Loucy (cell line): ENCODE data around the gene HDAC11.

Experiments
- EZH2phosphoT487 ChIP-seq: fragments of 200-600 bp; IDR thresholded peaks from 2 replicates; pipeline ENCODE4 v1.6.1; 2018; ENCODE audit warnings: antibody characterized with exemption, mild to moderate bottlenecking, moderate library complexity, borderline replicate concordance
- TF ChIP-seq, protein P1 (sequence below): fragments of 200-600 bp; sonication (generic); conservative IDR thresholded peaks from 2 replicates; pipeline ENCODE4 v1.5.1; 2014; ENCODE audit warnings: mild to moderate bottlenecking, antibody characterized with exemption, low read length

DNA sequence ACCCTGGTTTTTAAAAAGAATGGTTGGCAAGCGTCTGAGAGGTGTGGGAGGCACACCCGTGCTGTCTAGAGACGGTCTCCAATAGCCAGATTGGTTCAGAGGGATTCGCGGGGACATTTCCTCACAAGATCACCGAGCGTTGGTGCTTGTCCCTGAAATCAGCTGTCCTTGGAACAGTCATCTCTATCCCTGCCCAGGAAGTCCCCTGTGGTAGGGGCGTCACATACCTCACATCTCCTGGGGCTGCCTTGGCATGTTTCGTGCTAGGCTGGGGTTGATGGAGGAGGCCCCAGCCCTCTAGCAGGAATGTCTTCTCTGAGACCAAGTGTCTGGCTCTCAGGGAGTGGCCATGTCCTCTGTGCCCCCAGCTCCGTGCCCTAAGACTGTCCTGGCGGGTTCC is 75.6 kb downstream of the HDAC11 start:
- TF ChIP-seq, protein P1, sequence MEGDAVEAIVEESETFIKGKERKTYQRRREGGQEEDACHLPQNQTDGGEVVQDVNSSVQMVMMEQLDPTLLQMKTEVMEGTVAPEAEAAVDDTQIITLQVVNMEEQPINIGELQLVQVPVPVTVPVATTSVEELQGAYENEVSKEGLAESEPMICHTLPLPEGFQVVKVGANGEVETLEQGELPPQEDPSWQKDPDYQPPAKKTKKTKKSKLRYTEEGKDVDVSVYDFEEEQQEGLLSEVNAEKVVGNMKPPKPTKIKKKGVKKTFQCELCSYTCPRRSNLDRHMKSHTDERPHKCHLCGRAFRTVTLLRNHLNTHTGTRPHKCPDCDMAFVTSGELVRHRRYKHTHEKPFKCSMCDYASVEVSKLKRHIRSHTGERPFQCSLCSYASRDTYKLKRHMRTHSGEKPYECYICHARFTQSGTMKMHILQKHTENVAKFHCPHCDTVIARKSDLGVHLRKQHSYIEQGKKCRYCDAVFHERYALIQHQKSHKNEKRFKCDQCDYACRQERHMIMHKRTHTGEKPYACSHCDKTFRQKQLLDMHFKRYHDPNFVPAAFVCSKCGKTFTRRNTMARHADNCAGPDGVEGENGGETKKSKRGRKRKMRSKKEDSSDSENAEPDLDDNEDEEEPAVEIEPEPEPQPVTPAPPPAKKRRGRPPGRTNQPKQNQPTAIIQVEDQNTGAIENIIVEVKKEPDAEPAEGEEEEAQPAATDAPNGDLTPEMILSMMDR, result no peak
- TF ChIP-seq EZH2phosphoT487, result no peak
